HUDEP-2 (cell line): ENCODE measurements around the gene CEP350.
"Not testable (repeated sequence)": the region's sequence is repeated elsewhere in the genome, so short reads cannot be mapped to it uniquely, and the experiment has no call there.

Source experiments
- DNase-seq, 76 experiments: peaks; one replicate each; lab custom pipeline; 2025; ENCODE audit not compliant: unreplicated experiment in 76 of 76; lab: John Stamatoyannopoulos, UW

Gene CEP350

GRCh38 chr1:179984101-179984500, 29.5 kb downstream of the CEP350 start:
- DNase-seq, result no peak

DNA sequence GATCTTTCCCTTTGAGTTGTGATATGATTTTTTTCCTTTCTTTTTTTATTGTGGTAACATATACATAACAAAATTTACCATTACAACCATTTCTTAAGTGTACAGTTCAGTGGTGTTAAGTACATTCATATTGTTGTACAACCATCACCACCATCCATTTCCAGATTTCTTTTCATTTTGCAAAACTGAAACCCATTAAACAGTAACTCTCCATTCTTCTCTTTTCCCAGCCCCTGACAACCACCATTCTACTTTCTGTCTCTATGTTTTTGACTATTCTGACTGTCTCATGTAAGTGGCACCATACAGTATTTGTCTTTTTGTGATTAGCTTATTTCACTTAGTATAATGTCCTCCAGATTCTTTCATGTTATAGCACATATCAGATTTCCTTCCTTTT, 30.3 kb downstream of the CEP350 start:
- no peak for DNase-seq

- no peak for DNase-seq
Measured at GRCh38 chr1:179990847-179991246, 36.2 kb downstream of the CEP350 start.

DNA sequence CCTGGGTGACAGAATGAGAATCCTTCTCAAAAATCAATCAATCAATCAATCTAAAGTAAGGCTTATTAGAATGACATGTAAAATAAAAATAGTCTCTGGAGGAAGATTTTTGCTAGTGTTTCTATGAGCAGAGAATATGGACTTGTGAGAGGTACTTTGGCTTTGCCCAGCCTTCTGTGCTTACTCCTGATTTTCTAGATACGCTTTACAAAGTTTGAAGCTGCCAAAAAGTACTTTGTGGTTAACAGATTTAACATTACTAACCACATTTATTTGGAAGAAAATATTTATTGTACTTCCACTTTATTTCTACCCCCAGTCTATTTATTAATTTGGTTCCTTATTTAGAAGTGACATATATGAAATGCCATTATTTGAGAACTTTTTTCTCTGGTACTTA, 41.0 kb downstream of the CEP350 start:
- no peak for DNase-seq

- DNase-seq, result no peak
Measured at GRCh38 chr1:179996099-179996498, 41.5 kb downstream of the CEP350 start.

- DNase-seq, result no peak
Measured at GRCh38 chr1:180000575-180000974, 46.0 kb downstream of the CEP350 start.

- DNase-seq, result no peak
Measured at GRCh38 chr1:180002437-180002836, 47.8 kb downstream of the CEP350 start.

DNA sequence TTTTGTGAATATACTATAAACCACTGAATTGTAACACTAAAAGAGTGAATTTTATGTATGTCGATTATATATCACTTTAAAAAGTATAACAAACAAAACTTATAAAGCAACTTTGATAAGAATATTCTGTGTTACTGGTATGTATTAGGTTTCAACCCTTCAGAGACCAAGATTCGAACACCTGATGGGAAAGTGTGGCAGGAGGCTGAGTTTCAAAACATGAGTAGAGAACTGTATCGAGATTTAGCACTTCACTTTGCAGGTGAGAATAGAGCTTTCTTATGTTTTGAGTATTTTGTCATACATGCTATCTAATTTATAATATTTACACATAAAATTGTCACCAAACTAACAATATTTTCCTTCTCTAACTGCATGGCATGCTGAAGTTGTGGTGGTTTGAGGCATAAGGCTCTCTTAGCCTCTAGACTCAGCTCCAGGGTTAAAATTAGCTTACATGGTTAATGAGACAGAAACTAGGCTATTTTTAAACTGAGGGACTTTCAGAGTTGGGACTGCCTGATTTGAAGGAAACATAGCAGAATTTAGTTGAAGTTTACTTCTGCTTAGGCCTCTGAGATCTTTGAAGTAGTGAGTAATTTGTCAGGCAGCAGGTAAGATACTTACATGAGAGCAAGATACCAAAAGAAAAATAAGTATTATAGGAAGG, 48.6 kb downstream of the CEP350 start:
- no peak for DNase-seq

- DNase-seq, result not testable (repeated sequence)
Measured at GRCh38 chr1:180006762-180007161, 52.2 kb downstream of the CEP350 start.

GRCh38 chr1:180020017-180020416, 65.4 kb downstream of the CEP350 start:
- DNase-seq, result no peak

GRCh38 chr1:180026556-180026955, 71.9 kb downstream of the CEP350 start:
- no peak for DNase-seq

DNA sequence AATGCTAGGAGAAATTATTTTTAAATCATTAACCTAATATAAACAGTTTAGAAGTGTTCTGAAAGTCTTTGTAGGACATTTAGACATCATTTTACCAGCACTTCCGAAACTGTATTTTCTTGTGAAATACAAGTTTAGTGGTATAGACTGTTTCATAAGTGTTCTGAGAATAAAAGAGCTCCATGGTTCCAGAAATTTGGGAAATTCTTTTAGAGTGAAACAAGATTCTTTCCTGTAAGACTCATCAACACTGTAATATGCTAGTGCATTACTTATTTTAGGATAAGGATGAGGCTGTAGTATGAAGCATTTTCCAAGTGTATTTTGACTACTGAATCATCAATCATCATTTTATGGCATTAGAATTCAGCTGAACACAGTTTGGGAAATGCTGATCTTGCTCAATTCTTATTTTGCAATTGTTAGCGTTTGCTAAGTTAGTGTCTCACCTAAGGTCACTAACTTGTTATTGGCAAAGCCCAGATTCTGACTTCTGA, 73.4 kb downstream of the CEP350 start:
- DNase-seq, result no peak

DNA sequence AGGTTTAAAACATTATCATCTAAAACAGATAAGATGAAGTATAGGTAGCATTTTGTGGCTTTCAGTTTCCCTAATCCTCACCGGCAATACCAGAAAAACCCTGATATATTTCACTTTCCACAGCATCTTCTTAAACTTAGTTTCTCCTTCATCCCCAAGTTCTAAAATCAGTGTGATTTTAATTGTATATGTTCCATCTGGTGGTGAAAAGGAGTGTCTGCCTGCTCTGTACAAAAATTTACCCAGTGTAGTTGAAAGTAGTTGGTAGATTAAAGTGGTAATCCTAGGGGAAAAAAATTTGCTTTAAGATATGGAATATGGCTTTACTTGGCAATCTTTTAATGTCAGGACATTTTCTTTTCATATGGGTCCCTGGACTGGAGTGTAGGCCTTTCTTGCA, 74.3 kb downstream of the CEP350 start:
- DNase-seq, result no peak

GRCh38 chr1:180029524-180030135, 75.0 kb downstream of the CEP350 start:
- no peak for DNase-seq

DNA sequence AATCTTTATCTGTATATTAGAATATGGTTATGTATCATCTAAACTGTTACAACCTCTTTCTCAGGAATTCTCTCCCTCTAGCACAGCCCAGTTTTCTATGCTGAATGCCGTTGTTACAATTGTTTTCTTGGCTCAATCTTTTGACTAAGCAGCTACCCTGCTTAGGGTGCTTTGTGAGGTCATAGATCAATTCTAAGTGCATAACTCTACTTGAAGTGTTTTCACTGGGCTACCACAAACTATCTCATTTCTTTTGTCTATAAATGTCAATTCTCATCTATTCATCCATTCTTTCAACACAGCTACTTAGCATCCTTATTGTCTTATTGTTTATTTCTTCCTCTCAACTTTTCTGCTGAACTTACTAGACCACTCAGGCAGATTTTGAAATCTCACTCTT, 77.1 kb downstream of the CEP350 start:
- no peak for DNase-seq

DNA sequence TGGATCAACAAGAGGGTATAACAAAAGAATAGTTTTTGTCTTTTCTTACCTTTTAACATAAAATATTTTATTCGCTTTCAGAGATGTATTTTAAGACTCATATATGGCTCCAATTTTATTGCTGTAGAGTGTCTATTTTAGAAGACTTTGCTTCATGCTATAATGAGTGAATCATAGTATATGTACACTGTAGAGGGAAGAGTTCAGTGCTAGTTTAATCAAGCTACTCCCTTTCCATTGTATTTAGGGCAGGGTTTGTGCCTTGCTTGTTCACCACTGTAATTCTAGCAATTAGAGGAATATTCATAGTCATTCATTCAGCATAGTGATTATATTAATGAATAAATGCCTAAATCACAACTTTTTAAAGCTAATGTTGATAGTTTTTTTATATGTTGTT, 78.8 kb downstream of the CEP350 start:
- DNase-seq, result no peak

DNA sequence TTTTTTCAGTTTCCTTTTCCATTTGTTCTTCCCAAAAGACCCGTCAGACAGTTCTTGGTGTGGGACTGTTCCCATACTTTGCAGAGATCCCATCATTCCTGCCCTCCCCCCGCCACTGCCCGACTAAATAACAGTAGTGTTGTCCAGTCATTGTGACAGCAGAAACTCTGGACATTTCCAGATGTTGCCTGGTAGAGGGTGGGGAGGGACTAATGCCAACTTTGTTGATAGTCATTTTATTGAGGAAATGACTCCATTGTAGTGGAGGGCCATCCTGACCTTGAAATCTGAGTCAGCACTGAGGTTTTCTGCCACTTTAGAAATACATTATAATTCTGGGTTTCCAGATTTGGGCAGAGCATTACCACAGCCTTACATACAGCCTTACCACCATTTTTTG, 85.4 kb downstream of the CEP350 start:
- no peak for DNase-seq

DNA sequence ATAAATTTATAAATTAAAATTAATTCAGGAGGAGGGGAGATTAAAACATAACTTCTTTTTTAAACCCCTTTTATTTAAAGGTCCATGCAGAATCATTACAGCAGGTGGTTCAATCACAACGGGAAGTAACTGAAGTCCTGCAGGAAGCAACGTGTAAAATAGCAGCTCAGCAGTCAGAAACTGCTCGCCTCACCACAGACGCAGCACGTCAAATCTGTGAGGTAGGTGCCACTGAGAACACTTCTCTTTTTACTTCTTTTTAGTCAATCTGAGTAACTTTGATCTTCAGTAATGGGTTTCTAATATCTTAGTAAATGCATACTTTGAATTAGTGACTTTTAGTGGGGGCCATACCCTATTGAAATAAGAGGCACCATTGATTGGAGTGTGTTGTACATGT, 87.0 kb downstream of the CEP350 start:
- DNase-seq, result no peak

GRCh38 chr1:180042988-180043622, 88.5 kb downstream of the CEP350 start:
- no peak for DNase-seq

GRCh38 chr1:180043785-180044184, 89.2 kb downstream of the CEP350 start:
- no peak for DNase-seq

DNA sequence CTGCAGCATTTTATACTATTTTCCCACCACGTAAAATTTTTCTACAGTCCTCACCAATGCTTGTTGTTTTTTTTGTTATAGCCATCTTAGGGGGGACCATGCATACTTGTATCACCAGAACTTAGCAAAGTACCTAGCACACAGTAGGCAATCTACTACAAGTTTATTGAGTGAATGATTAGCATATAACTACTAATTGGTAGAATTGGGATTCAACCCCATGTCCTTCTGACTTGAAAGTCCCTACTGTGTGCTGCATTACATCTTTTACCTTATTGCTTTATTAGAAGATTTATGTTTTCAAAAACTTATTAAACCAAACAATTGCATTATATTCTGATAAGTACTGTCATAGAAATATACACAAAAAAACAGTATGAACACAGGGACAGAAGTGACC, 92.1 kb downstream of the CEP350 start:
- no peak for DNase-seq
